AG09319 (cell line): ENCODE results near the gene TLE4.
A peak's percentile ranks its signal among the peaks of the same experiment; 100 is the strongest.

ENCODE experiments used
- DNase-seq: peaks from one replicate; pipeline ENCODE4 v3.0.0-alpha.2; 2010; ENCODE audit warnings: low read depth; ENCODE audit errors: extremely low read depth
- TF ChIP-seq, protein P1 (sequence below): IDR thresholded peaks from 2 replicates; pipeline ENCODE4 v1.5.1; 2011; ENCODE audit warnings: low read depth, mild to moderate bottlenecking, inconsistent platforms, low read length, moderate library complexity

Gene TLE4

DNA sequence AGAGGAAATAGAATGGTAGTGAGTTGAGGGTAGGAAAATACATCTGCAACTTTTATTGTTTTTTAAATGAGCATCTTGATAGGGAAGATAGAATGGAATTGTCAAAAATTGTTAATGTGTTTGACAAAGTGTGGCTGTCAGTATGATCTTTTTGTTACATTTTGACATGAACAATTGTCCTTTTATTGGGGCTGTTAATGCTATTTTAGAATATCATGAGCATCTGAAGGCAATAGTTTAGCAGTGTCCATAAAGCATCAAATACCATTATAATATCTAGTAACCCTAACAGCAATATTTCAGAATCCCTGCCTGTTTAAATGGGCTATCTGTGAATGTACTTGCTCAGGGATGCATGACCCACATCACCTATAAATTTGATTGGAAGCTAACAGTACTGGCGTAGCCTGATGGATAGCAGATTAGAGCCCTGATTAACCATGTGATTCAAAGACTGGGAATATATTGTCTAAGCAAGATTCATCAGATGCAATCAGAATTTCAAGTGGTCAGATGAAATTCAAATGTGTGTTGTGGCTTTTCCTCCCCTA lies 37.8 kb downstream of the TLE4 start:
- TF ChIP-seq, protein P1, sequence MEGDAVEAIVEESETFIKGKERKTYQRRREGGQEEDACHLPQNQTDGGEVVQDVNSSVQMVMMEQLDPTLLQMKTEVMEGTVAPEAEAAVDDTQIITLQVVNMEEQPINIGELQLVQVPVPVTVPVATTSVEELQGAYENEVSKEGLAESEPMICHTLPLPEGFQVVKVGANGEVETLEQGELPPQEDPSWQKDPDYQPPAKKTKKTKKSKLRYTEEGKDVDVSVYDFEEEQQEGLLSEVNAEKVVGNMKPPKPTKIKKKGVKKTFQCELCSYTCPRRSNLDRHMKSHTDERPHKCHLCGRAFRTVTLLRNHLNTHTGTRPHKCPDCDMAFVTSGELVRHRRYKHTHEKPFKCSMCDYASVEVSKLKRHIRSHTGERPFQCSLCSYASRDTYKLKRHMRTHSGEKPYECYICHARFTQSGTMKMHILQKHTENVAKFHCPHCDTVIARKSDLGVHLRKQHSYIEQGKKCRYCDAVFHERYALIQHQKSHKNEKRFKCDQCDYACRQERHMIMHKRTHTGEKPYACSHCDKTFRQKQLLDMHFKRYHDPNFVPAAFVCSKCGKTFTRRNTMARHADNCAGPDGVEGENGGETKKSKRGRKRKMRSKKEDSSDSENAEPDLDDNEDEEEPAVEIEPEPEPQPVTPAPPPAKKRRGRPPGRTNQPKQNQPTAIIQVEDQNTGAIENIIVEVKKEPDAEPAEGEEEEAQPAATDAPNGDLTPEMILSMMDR: no peak
- DNase-seq: no peak

DNA sequence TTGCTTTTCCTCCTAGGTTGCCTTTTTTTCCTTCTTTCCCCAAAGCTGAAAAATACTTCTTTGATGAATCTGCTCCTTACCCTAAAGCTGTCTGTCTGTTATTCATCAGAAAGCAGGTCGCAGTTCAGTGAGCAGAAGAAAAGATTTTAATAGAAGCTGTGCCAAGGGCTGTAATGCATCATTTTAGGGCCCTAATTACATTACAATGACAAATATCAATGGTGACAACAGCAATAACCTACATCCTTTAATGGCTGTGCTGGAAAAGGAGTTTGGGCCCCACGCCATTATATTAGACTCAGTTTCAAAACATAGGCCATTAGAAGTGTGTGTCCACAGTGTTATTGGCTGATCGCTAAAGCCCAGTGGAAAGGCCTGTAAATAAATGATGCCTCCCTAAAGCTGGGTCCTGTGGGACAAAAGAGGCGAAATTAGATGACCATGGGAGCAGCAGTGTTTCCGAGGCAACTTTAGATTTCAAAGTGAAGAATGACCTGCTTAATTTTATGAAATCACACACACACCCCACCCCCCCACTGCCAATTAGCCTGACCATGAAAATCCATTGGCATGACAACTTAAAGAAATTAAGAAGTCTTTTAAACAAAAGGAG lies 38.4 kb downstream of the TLE4 start:
- DNase-seq: peak; percentile 74

DNA sequence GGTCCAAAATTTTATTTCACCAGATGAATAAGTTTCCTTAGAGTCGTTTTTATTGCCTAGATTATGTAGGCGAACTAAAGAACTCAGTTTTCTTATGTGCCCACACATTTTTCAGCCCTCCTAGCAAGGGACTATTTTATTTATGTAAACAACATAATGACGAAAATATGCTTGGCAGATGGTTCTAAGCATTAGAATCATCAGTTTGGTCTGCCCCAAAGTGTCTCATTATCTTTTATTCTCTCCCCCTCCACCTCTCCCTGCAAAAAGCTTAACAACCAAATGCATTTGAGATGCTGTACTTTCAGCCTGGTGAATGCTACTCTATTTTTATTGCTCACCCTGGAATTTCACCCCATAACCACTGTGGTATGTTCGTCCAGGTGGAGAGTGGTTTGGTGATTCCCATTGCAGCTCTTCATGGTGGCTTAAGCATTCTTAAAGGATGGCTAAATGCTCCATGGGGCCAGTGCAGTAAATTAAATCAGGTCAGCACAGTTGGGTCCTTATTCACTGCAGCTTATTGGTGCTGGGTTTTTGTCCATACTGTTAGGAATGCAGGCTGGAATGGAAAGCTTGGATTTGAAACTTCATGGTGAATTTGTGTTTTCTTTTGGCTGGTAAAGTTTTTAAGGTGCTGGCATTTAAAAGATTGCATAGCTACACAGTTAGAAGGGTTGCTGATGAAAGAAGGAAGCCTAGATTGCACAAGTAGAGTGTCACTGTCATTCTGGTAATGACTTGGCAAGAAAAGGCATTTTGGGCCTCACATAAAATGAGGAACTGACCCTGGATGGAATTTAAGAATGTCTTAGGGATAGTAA lies 39.2 kb downstream of the TLE4 start:
- DNase-seq: no peak
- TF ChIP-seq, protein P1: no peak

More for the DNA sequence above, 38.4 kb downstream of the TLE4 start:
- TF ChIP-seq, protein P1: no peak

DNA sequence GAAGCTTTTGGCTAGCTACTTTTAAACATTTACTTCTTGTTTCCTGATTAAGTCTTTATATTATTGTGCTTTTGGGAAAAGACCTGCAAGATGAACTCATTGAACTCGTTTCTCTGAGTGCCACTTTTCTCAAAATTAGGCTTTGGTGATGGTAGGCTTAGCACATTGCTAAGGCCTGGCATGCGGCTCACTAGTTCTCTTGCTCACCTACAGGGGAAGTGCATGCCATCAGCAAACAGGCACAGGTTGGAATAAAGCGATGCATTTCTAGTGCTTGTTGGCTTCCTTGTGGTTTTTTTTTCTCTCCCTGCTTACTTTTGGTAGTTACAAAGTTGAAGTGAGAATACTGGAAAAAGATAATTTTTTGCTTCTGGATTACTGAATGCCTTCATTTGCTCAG lies 41.4 kb downstream of the TLE4 start:
- TF ChIP-seq, protein P1: no peak
- no peak for DNase-seq

DNA sequence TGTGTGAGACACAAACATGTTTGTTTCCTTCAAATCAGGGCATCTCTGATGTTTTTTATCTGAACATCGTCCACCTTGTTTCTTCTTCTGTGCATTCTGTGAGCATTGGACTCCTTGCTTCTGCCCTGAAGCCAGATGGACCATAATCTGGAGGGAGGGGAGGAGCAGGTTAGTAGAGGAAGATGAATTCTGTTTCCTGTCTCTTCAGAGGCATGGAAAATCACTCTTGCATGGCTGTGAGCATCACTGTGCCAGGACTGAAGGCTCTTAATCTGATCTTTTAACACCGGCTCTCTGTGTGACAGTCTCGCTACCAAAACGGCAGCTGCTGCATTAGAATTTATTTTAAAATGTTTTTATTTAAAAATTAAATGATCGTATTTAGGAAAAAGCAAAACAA lies 43.3 kb downstream of the TLE4 start:
- TF ChIP-seq, protein P1: no peak

DNA sequence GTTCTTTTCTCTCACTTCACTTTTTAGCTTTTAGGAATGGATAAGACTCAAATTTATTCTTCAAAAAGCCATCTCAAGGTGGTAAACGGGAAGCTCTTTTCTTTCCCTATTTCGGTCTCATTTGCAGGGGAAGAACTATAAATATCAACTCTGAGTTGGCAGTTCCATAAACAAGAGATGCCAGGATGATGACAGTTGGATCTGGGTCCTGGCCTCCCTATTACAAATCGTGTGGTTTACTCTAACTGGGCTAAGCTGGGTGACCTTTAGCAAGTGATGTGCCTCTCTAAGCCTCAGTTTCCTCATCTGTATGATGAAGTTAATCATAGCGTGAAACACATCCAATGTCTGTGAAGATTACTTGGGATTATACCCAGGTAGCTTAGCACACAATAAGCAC lies 44.2 kb downstream of the TLE4 start:
- no peak for DNase-seq
- TF ChIP-seq, protein P1: no peak

More for the DNA sequence above, 43.3 kb downstream of the TLE4 start:
- no peak for DNase-seq

DNA sequence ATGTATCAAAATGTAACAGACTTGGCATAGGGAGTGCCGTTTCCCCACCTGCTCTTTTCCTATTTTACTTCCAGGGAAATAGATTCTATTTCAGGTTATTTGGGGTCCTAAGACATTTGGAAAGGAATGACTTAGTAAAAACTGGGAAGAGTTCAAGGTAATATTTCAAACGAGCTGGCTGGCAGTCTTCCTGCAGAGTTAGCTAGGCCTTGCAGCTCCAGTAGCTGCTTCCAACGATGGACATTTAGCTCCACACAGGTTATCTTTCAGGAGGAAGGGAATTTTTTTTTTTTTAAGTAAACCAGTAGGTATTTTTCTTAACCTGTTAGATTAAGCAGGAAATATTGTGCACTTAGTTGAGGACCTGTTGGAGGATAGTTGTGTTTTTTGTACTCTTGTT lies 45.2 kb downstream of the TLE4 start:
- TF ChIP-seq, protein P1: no peak
- no peak for DNase-seq
